Measurements from ENCODE around the gene RIMBP2.
"Not testable (repeated sequence)": the region's sequence is repeated elsewhere in the genome, so short reads cannot be mapped to it uniquely, and the experiment has no call there.

The RIMBP2 gene

DNA sequence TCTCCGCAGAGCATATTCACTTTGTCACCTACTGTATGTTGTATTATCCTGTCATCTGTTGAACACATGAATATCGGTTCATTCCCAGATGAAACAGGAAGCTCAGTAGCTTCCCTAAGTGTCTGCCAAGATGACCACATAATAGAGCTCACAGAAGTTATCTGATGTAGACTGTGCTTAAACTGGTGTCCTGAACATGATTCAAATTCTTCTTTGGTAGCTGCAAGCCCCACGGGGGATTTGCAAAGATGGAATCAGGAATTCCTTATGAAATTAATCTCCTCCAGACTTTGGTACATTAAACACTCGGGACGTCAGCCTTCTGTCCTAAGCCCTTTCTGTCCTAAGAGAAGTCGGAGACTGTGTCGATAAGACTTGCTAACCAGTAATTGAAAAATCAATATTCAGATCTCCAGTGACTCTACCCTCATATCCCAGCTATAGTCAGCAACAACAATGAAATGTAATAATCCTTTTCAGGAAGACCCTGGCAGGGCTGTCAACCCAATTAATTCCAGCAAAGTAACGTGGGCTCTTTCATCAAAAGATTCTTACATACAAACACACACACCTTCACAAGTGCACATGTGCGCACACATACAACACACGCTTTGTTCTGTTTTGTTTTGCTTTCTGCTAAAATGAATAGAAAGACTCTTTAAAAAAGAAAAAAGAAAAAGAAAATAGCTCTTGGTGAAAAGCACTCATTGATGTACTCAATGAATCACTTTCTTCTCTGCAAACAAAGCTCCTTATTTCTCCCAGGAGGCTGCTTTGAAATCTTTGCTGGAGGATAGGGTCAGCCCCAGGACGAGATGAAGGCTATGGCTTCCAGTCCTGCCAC lies 127.2 kb downstream of the RIMBP2 start:
- Histone ChIP-seq H3K4me3 (ENCODE audit: low read length) (no peak overlapping the region), H3K27me3 (ENCODE audit: control insufficient read depth, insufficient read depth, low read length) (no peaks in the 10 kb centered on the region), H3K9ac (ENCODE audit: low read length) (no peak overlapping the region), H3K4me1 (ENCODE audit: control insufficient read depth, insufficient read depth, low read length) (no peaks in the 10 kb centered on the region), H3K27ac (ENCODE audit: low read depth, low read length) (no peak overlapping the region), H3K36me3 (ENCODE audit: control insufficient read depth, insufficient read depth, low read length) (no peaks in the 10 kb centered on the region)

DNA sequence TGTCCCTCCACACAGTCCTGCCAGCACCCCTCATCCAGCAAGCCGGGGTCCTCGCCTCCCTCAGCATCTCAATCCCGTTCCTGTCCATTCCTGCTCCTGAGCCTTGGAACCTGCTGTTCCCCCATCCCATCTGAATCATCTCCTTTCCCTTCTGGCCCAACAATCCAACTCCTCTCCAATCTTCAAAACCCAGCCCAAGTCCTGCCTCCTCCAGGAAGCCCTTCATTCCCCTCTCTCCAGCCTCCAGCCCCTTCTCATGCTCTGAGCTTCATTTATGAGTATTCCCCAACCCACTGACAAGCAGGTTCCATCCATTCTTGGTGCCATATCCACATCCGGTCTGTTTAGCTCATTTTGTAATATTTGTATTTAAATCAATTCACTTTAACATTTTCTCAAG lies 128.1 kb downstream of the RIMBP2 start:
- Histone ChIP-seq H3K27me3 (ENCODE audit: control insufficient read depth, insufficient read depth, low read length) (no peaks in the 10 kb centered on the region), H3K9ac (ENCODE audit: low read length) (no peak overlapping the region), H3K4me1 (ENCODE audit: control insufficient read depth, insufficient read depth, low read length) (no peaks in the 10 kb centered on the region), H3K27ac (ENCODE audit: low read depth, low read length) (no peak overlapping the region), H3K4me3 (ENCODE audit: low read length) (no peak overlapping the region), H3K36me3 (ENCODE audit: control insufficient read depth, insufficient read depth, low read length) (no peaks in the 10 kb centered on the region)

DNA sequence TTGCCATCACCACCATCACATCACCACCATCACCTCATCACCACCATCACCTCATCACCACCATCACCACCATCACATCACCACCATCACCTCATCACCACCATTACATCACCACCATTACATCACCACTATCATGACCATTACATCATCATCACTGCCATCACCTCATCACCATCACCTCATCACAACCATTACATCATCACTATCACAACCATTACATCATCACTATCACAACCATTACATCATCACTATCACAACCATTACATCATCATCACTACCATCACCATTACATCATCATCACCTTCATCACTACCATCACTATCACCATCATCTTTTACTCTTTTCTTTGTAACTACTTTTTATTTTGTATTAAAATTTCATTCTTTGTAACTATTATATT lies 131.6 kb downstream of the RIMBP2 start:
- H3K4me3 ChIP-seq (ENCODE audit: low read length); H3K27ac ChIP-seq (ENCODE audit: low read depth, low read length); H3K27me3 ChIP-seq (ENCODE audit: control insufficient read depth, insufficient read depth, low read length); H3K9ac ChIP-seq (ENCODE audit: low read length); H3K4me1 ChIP-seq (ENCODE audit: control insufficient read depth, insufficient read depth, low read length); H3K36me3 ChIP-seq (ENCODE audit: control insufficient read depth, insufficient read depth, low read length): not testable (repeated sequence)

DNA sequence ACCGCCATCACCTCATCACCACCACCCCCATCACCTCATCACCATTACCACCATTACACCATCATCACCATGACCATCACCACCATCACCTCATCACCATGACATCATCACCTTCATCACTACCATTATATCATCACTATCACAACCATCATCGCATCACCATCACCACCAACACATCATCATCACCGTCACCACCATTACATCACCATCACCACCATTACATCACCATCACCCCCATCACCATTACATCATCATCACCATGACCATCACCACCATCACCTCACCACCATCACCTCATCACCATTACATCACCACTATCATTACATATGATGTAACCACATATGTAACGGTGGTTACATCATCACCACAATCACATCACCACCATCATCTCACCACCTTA lies 132.3 kb downstream of the RIMBP2 start:
- Histone ChIP-seq H3K36me3 (ENCODE audit: control insufficient read depth, insufficient read depth, low read length) (no peaks in the 10 kb centered on the region), H3K27ac (ENCODE audit: low read depth, low read length) (no peak overlapping the region), H3K4me3 (ENCODE audit: low read length) (no peak overlapping the region), H3K4me1 (ENCODE audit: control insufficient read depth, insufficient read depth, low read length) (no peaks in the 10 kb centered on the region), H3K27me3 (ENCODE audit: control insufficient read depth, insufficient read depth, low read length) (no peaks in the 10 kb centered on the region), H3K9ac (ENCODE audit: low read length) (no peak overlapping the region)

DNA sequence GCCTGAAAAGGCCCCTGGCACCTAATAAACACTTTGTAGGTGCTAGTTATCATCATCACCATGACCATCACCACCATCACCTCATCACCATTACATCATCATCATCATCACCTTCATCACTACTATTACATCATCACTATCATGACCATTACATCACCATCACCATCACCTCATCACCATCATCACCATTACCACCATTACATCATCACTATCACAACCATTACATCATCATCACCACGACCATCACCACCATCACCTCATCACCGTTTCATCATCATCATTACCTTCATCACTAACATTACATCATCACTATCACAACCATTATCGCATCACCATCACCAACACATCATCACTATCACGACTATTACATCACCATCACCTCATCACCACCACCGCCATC lies 132.8 kb downstream of the RIMBP2 start:
- Histone ChIP-seq H3K4me3 (ENCODE audit: low read length) (no peak overlapping the region), H3K27me3 (ENCODE audit: control insufficient read depth, insufficient read depth, low read length) (no peaks in the 10 kb centered on the region), H3K27ac (ENCODE audit: low read depth, low read length) (no peak overlapping the region), H3K9ac (ENCODE audit: low read length) (no peak overlapping the region), H3K4me1 (ENCODE audit: control insufficient read depth, insufficient read depth, low read length) (no peaks in the 10 kb centered on the region), H3K36me3 (ENCODE audit: control insufficient read depth, insufficient read depth, low read length) (no peaks in the 10 kb centered on the region)

DNA sequence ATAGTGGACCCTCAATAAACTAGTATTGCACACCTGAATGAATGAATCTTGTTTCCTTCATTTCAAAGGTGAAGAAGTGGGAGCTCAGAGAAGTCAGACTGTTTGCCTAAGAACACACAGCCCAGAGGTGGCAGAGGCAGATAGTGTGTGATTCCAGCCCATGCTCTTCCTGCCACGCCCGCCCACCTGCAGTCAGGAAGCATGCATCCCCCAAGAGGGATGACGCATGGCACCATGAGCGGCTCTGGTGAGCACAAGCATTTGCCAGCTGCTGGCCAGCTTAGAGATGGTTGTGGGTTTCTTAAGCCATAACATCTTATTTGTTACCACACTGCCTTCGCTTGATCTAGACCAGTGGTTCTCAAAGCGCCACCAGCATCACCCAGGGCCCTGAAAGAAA lies 133.8 kb downstream of the RIMBP2 start:
- Histone ChIP-seq H3K4me3 (ENCODE audit: low read length) (no peak overlapping the region), H3K4me1 (ENCODE audit: control insufficient read depth, insufficient read depth, low read length) (no peaks in the 10 kb centered on the region), H3K9ac (ENCODE audit: low read length) (no peak overlapping the region), H3K27ac (ENCODE audit: low read depth, low read length) (no peak overlapping the region), H3K27me3 (ENCODE audit: control insufficient read depth, insufficient read depth, low read length) (no peaks in the 10 kb centered on the region), H3K36me3 (ENCODE audit: control insufficient read depth, insufficient read depth, low read length) (no peaks in the 10 kb centered on the region)

DNA sequence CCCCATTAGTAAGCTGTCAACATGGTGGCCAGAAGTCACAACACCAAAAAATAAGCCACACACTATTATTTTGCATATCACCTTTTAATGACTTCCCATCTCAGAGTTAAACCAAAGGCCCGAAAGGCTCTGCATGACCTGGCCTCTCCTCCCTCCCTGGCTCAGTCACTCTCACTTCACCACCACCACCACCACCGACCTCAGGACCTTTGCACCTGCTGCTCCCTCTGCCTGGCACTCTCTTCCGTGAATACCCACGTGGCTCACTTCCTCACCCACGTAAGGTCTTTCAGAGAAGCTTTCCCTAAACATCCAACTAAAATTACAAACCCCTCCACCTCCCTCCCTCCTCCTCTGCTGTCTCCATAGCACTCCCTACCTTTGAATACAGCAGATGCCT lies 134.3 kb downstream of the RIMBP2 start:
- Histone ChIP-seq H3K27ac (ENCODE audit: low read depth, low read length) (no peak overlapping the region), H3K9ac (ENCODE audit: low read length) (no peak overlapping the region), H3K27me3 (ENCODE audit: control insufficient read depth, insufficient read depth, low read length) (no peaks in the 10 kb centered on the region), H3K4me1 (ENCODE audit: control insufficient read depth, insufficient read depth, low read length) (no peaks in the 10 kb centered on the region), H3K4me3 (ENCODE audit: low read length) (no peak overlapping the region), H3K36me3 (ENCODE audit: control insufficient read depth, insufficient read depth, low read length) (no peaks in the 10 kb centered on the region)

DNA sequence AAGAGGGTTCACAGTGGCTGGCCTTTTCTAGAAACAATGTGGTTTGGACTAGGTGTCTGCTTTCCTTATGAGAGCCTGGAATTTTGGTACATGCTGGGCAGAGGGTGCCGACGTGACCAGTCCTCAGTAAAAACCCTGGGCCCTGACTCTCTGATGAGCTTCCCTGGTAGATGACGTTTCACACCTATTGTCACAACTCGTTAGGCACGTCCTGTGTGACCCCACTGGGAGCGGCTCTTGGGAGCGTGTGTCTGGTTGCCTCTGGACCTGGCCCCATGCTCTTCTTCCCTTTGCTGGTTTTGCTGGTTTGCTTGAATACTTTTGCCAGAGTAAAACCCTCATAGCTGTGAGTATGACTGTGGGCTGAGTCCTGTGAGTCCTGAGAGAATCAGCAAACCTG lies 136.9 kb downstream of the RIMBP2 start:
- no peaks in the 10 kb centered on the region for H3K27me3 ChIP-seq (ENCODE audit: control insufficient read depth, insufficient read depth, low read length)
- no peak overlapping the region for H3K4me3 ChIP-seq (ENCODE audit: low read length)
- no peaks in the 10 kb centered on the region for H3K36me3 ChIP-seq (ENCODE audit: control insufficient read depth, insufficient read depth, low read length)
- H3K4me1 ChIP-seq (ENCODE audit: control insufficient read depth, insufficient read depth, low read length) = no peaks in the 10 kb centered on the region
- no peak overlapping the region for H3K27ac ChIP-seq (ENCODE audit: low read depth, low read length)
- H3K9ac ChIP-seq (ENCODE audit: low read length) = no peak overlapping the region

DNA sequence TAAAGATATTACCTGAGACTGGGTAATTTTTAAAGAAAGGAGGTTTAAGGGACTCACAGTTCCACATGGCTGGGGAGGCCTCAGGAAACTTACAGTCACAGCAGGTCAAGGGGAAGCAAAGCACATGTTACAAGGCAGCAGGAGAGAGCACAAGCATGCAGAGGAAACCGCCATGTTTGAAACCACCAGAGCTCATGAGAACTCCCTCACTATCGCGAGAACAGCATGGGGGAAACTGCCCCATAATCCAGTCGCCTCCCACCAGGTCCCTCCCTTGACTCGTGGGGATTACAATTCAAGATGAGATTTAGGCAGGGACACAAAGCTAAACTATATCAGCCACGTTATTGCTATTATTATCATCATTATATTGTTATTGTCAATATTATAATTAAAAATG lies 138.7 kb downstream of the RIMBP2 start:
- Histone ChIP-seq H3K27me3 (ENCODE audit: control insufficient read depth, insufficient read depth, low read length) (no peaks in the 10 kb centered on the region), H3K27ac (ENCODE audit: low read depth, low read length) (no peak overlapping the region), H3K4me1 (ENCODE audit: control insufficient read depth, insufficient read depth, low read length) (no peaks in the 10 kb centered on the region), H3K36me3 (ENCODE audit: control insufficient read depth, insufficient read depth, low read length) (no peaks in the 10 kb centered on the region), H3K4me3 (ENCODE audit: low read length) (no peak overlapping the region), H3K9ac (ENCODE audit: low read length) (no peak overlapping the region)

DNA sequence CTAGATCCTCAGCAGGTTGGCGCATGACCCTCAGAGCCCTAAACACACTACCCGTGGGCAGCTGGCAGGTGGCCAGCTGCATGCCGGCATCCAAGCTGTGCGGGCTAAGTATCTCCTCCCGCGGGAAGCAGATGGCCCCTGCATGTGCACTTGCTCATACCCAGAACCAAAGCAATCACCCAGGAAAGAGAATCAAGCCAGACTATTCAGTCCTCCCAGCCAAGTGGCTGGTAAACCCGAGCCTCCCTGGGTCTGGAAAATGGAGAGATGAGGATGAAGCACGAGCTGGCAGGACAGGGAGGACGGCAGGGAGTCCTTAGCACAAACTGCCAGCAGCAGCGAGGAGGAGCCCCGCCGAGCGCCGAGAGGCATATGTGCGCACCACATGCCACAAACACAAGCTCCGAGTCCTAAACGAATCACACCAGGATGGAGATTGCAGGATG lies 139.7 kb downstream of the RIMBP2 start:
- Histone ChIP-seq H3K36me3 (ENCODE audit: control insufficient read depth, insufficient read depth, low read length) (no peaks in the 10 kb centered on the region), H3K4me1 (ENCODE audit: control insufficient read depth, insufficient read depth, low read length) (no peaks in the 10 kb centered on the region), H3K4me3 (ENCODE audit: low read length) (no peak overlapping the region), H3K27ac (ENCODE audit: low read depth, low read length) (no peak overlapping the region), H3K27me3 (ENCODE audit: control insufficient read depth, insufficient read depth, low read length) (no peaks in the 10 kb centered on the region), H3K9ac (ENCODE audit: low read length) (no peak overlapping the region)

DNA sequence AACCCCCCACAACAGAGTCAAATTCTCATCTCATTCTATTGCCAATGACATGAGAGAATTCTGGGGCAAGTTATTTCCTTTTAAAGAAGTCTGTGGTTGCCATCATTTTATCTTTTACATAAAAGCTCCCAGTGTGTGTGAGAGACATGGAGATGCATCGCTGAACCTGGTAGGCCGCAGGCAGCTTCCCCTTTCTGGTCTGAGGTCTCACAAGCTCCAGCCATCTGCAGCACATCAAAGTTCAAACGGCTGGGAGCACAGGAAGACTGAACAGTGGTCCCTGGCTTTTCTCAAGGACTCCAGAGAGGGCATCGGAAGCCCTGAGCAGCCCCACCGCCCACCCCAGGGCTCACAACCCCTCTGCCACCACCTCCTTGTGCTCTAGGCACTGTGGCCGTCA lies 141.7 kb downstream of the RIMBP2 start:
- Histone ChIP-seq H3K27me3 (ENCODE audit: control insufficient read depth, insufficient read depth, low read length) (no peaks in the 10 kb centered on the region), H3K4me3 (ENCODE audit: low read length) (no peak overlapping the region), H3K4me1 (ENCODE audit: control insufficient read depth, insufficient read depth, low read length) (no peaks in the 10 kb centered on the region), H3K36me3 (ENCODE audit: control insufficient read depth, insufficient read depth, low read length) (no peaks in the 10 kb centered on the region), H3K9ac (ENCODE audit: low read length) (no peak overlapping the region), H3K27ac (ENCODE audit: low read depth, low read length) (no peak overlapping the region)

DNA sequence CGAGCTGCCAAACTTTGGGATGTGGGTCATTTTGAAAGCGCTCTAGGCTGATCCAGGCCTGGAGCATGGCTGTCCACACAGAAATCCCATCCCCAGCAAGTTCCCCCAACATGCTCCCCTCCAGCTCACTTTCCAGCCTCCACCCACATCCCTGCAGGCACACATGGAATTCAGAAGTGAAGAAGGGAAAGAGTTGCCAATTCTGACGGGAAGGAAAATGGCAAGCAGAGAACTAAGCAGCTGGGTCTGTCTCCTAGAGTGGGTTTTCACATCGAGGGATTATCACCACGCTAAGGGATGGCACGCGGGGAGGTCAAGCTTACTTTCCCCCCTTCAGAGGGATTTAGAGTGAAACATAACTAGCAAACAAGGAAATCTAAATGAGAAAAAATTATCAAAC lies 142.3 kb downstream of the RIMBP2 start:
- Histone ChIP-seq H3K4me1 (ENCODE audit: control insufficient read depth, insufficient read depth, low read length) (no peaks in the 10 kb centered on the region), H3K27ac (ENCODE audit: low read depth, low read length) (no peak overlapping the region), H3K4me3 (ENCODE audit: low read length) (no peak overlapping the region), H3K9ac (ENCODE audit: low read length) (no peak overlapping the region), H3K27me3 (ENCODE audit: control insufficient read depth, insufficient read depth, low read length) (no peaks in the 10 kb centered on the region), H3K36me3 (ENCODE audit: control insufficient read depth, insufficient read depth, low read length) (no peaks in the 10 kb centered on the region)

DNA sequence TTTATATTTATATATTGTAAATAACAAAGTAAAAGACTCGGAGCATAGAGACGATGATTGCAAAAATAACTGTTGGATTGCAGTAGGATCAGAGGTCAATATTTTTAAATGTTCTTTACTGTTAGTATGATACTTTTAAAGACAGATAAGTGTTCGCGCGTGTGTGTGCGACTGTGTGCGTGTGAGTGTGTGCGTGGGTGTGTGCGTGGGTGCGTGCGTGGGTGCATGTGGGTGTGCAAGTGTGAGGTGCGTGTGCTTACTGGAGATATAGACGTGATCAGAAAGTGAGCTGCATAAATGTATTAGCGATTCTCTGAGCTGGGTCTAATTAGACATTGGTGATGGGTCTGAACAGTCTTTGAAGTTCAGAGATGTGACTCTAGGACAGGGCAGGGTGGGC lies 142.9 kb downstream of the RIMBP2 start:
- no peaks in the 10 kb centered on the region for H3K36me3 ChIP-seq (ENCODE audit: control insufficient read depth, insufficient read depth, low read length)
- no peak overlapping the region for H3K4me3 ChIP-seq (ENCODE audit: low read length)
- H3K27ac ChIP-seq (ENCODE audit: low read depth, low read length) = no peak overlapping the region
- no peak overlapping the region for H3K9ac ChIP-seq (ENCODE audit: low read length)
- no peaks in the 10 kb centered on the region for H3K27me3 ChIP-seq (ENCODE audit: control insufficient read depth, insufficient read depth, low read length)
- H3K4me1 ChIP-seq (ENCODE audit: control insufficient read depth, insufficient read depth, low read length) = no peaks in the 10 kb centered on the region
